Amniotic stem cell (primary cell): ENCODE data around the gene ADH1B.
"Not testable (repeated sequence)": the region's sequence is repeated elsewhere in the genome, so short reads cannot be mapped to it uniquely, and the experiment has no call there.

Experiments used
- DNase-seq: peaks from one replicate; lab custom pipeline; 2025; lab: John Stamatoyannopoulos, UW

The ADH1B gene

GRCh38 chr4:99321241-99322191 lies at the start of gene ADH1B:
TSS of gene ADH1B (minus strand) at chr4:99321401. CDS start at chr4:99321331, 70 bp downstream.
- DNase-seq, result no peak

GRCh38 chr4:99367817-99368216 lies 46.6 kb upstream of the ADH1B start:
- not testable (repeated sequence) for DNase-seq

- DNase-seq, result no peak
Measured at GRCh38 chr4:99366491-99366890, 45.3 kb upstream of the ADH1B start.

- no peak for DNase-seq
Measured at GRCh38 chr4:99362768-99363167, 41.6 kb upstream of the ADH1B start.

- no peak for DNase-seq
Measured at GRCh38 chr4:99361899-99362275, 40.7 kb upstream of the ADH1B start.

- no peak for DNase-seq
Measured at GRCh38 chr4:99361268-99361898, 40.2 kb upstream of the ADH1B start.

GRCh38 chr4:99359480-99360204 lies 38.4 kb upstream of the ADH1B start:
- no peak for DNase-seq

- no peak for DNase-seq
Measured at GRCh38 chr4:99357948-99358347, 36.7 kb upstream of the ADH1B start.

- DNase-seq, result no peak
Measured at GRCh38 chr4:99356992-99357391, 35.8 kb upstream of the ADH1B start.

GRCh38 chr4:99356149-99356548 lies 34.9 kb upstream of the ADH1B start:
- not testable (repeated sequence) for DNase-seq

GRCh38 chr4:99352602-99353537 lies 31.7 kb upstream of the ADH1B start, which contains the start of gene ADH1C:
TSS of gene ADH1C (minus strand) at chr4:99352746. CDS start at chr4:99352675, 71 bp downstream.
- DNase-seq, result no peak

- DNase-seq, result no peak
Measured at GRCh38 chr4:99351487-99351886, 30.3 kb upstream of the ADH1B start.

- no peak for DNase-seq
Measured at GRCh38 chr4:99349338-99349737, 28.1 kb upstream of the ADH1B start.

GRCh38 chr4:99342624-99343023 lies 21.4 kb upstream of the ADH1B start:
- not testable (repeated sequence) for DNase-seq

- DNase-seq, result no peak
Measured at GRCh38 chr4:99341426-99341825, 20.2 kb upstream of the ADH1B start.

- DNase-seq, result no peak
Measured at GRCh38 chr4:99339172-99339571, 18.0 kb upstream of the ADH1B start.

- DNase-seq, result no peak
Measured at GRCh38 chr4:99336553-99336952, 15.4 kb upstream of the ADH1B start.

GRCh38 chr4:99334880-99335279 lies 13.7 kb upstream of the ADH1B start:
- no peak for DNase-seq

GRCh38 chr4:99330648-99331047 lies 9.4 kb upstream of the ADH1B start:
- no peak for DNase-seq

GRCh38 chr4:99329876-99330275 lies 8.7 kb upstream of the ADH1B start:
- no peak for DNase-seq

GRCh38 chr4:99324979-99325378 lies 3.8 kb upstream of the ADH1B start:
- DNase-seq, result peak; percentile 25
